H9 (cell line): Measurements from ENCODE around the gene APBA3. TPM values are rescaled to one million over a fixed set of nuclear protein-coding genes. Genes with fewer than 3 reads are reported as not detected.

Source experiments
- DNase-seq: peaks from one replicate; pipeline ENCODE4 v3.0.0-alpha.2; 2017
- H2AFZ ChIP-seq: one replicate; pipeline ENCODE4 v1.6.1; 2013; ENCODE audit warnings: mild to moderate bottlenecking, low read length, control low read depth, moderate library complexity
- H2AK5ac ChIP-seq: 2 replicates; pipeline ENCODE4 v1.6.1; 2013; ENCODE audit warnings: low read length, control low read depth, mixed read lengths; ENCODE audit not compliant: insufficient read length
- H2BK120ac ChIP-seq: one replicate; pipeline ENCODE4 v1.6.1; 2013; ENCODE audit warnings: low read depth, mild to moderate bottlenecking, low read length, control low read depth, inconsistent platforms; ENCODE audit not compliant: poor library complexity, severe bottlenecking
- H2BK12ac ChIP-seq: 2 replicates; pipeline ENCODE4 v1.6.1; 2013; ENCODE audit warnings: low read length, control low read depth, mixed read lengths, low read depth; ENCODE audit not compliant: insufficient read length
- H2BK15ac ChIP-seq: 2 replicates; pipeline ENCODE4 v1.6.1; 2013; ENCODE audit warnings: low read depth, low read length, control low read depth
- H2BK20ac ChIP-seq: one replicate; pipeline ENCODE4 v1.6.1; 2013; ENCODE audit warnings: low read depth, mild to moderate bottlenecking, low read length, control low read depth, inconsistent platforms; ENCODE audit not compliant: poor library complexity, severe bottlenecking
- H2BK5ac ChIP-seq: 2 replicates; pipeline ENCODE4 v1.6.1; 2013; ENCODE audit warnings: low read length, control low read depth, mixed read lengths; ENCODE audit not compliant: insufficient read length
- H3K14ac ChIP-seq: 2 replicates; pipeline ENCODE4 v1.6.1; 2013; ENCODE audit warnings: low read length, control low read depth; ENCODE audit not compliant: insufficient read depth
- H3K18ac ChIP-seq: 2 replicates; pipeline ENCODE4 v1.6.1; 2013; ENCODE audit warnings: low read depth, mild to moderate bottlenecking, mixed read lengths, low read length, control low read depth; ENCODE audit not compliant: insufficient read length
- H3K23ac ChIP-seq: 2 replicates; pipeline ENCODE4 v1.6.1; 2013; ENCODE audit warnings: low read length, control low read depth, mixed read lengths, low read depth; ENCODE audit not compliant: insufficient read length
- H3K23me2 ChIP-seq: 2 replicates; pipeline ENCODE4 v1.6.1; 2013; ENCODE audit warnings: low read depth, mild to moderate bottlenecking, mixed read lengths, low read length, control low read depth; ENCODE audit not compliant: insufficient read length, poor library complexity, severe bottlenecking
- H3K27ac ChIP-seq: 2 replicates; pipeline ENCODE4 v1.5.1; 2013; ENCODE audit warnings: low read length, control low read depth, mixed read lengths, low read depth; ENCODE audit not compliant: insufficient read length
- H3K27me3 ChIP-seq: 2 replicates; pipeline ENCODE4 v1.6.1; 2013; ENCODE audit warnings: low read length, control low read depth, inconsistent platforms; ENCODE audit not compliant: insufficient read depth
- H3K4ac ChIP-seq: 2 replicates; pipeline ENCODE4 v1.6.1; 2013; ENCODE audit warnings: low read depth, mild to moderate bottlenecking, control low read depth, inconsistent platforms, low read length, moderate library complexity
- H3K4me1 ChIP-seq: 2 replicates; pipeline ENCODE4 v1.6.1; 2013; ENCODE audit warnings: low read length, control low read depth, inconsistent platforms; ENCODE audit not compliant: insufficient read depth
- H3K4me2 ChIP-seq: 2 replicates; pipeline ENCODE4 v1.6.1; 2013; ENCODE audit warnings: low read length, control low read depth, mixed read lengths; ENCODE audit not compliant: insufficient read length, insufficient read depth
- H3K56ac ChIP-seq: 2 replicates; pipeline ENCODE4 v1.6.1; 2013; ENCODE audit warnings: low read depth, mild to moderate bottlenecking, mixed read lengths, low read length, control low read depth; ENCODE audit not compliant: insufficient read length
- H3K79me1 ChIP-seq: 2 replicates; pipeline ENCODE4 v1.6.1; 2013; ENCODE audit warnings: low read depth, mild to moderate bottlenecking, moderate library complexity, low read length, control low read depth, inconsistent platforms; ENCODE audit not compliant: insufficient read depth, poor library complexity, severe bottlenecking
- H3K79me2 ChIP-seq: 2 replicates; pipeline ENCODE4 v1.6.1; 2013; ENCODE audit warnings: low read length, control low read depth, inconsistent platforms; ENCODE audit not compliant: insufficient read depth
- H3K9ac ChIP-seq: 2 replicates; pipeline ENCODE4 v1.6.1; 2013; ENCODE audit warnings: low read length, control low read depth, mixed read lengths; ENCODE audit not compliant: insufficient read length; ENCODE audit errors: extremely low read depth
- H3K9me3 ChIP-seq: one replicate; pipeline ENCODE4 v1.6.1; 2013; ENCODE audit warnings: low read depth, low read length, inconsistent platforms; ENCODE audit not compliant: control insufficient read depth
- H3T11ph ChIP-seq: one replicate; pipeline ENCODE4 v1.6.1; 2013; ENCODE audit warnings: mild to moderate bottlenecking, low read length, control low read depth, inconsistent platforms
- H4K20me1 ChIP-seq: one replicate; pipeline ENCODE4 v1.6.1; 2013; ENCODE audit not compliant: control insufficient read depth, insufficient read length, insufficient read depth
- H4K5ac ChIP-seq: 2 replicates; pipeline ENCODE4 v1.6.1; 2013; ENCODE audit warnings: low read depth, mild to moderate bottlenecking, mixed read lengths, low read length, control low read depth; ENCODE audit not compliant: insufficient read length
- H4K8ac ChIP-seq: replicated peaks from 2 replicates; pipeline ENCODE4 v1.6.1; 2013; ENCODE audit warnings: low read length, control low read depth, mixed read lengths, low read depth; ENCODE audit not compliant: insufficient read length
- H4K91ac ChIP-seq: 2 replicates; pipeline ENCODE4 v1.6.1; 2013; ENCODE audit warnings: low read depth, mild to moderate bottlenecking, moderate library complexity, mixed read lengths, low read length, control low read depth; ENCODE audit not compliant: insufficient read length
- H3K27ac Mint-ChIP-seq, 3 experiments: 2 replicates in 2 of 3; 3 replicates in 1 of 3; pipeline ENCODE4 v1.8.0; 2020 to 2021; ENCODE audit warnings: mixed read lengths in 3 of 3, mild to moderate bottlenecking in 1 of 3, moderate library complexity in 1 of 3
- H3K27me3 Mint-ChIP-seq: 2 replicates; pipeline ENCODE4 v1.8.0; 2021; ENCODE audit warnings: low read depth, mild to moderate bottlenecking, moderate library complexity, mixed read lengths
- H3K36me3 Mint-ChIP-seq, 3 experiments: 2 replicates in 2 of 3; 3 replicates in 1 of 3; pipeline ENCODE4 v1.8.0; 2020 to 2021; ENCODE audit warnings: low read depth in 3 of 3, mixed read lengths in 3 of 3; ENCODE audit not compliant: insufficient read depth in 1 of 3
- H3K4me1 Mint-ChIP-seq, 2 experiments: 2 replicates each; pipeline ENCODE4 v1.8.0; 2020; ENCODE audit warnings: mixed read lengths in 2 of 2
- H3K4me3 Mint-ChIP-seq, 2 experiments: 2 replicates in 1 of 2; 3 replicates in 1 of 2; pipeline ENCODE4 v1.8.0; 2020 to 2021; ENCODE audit warnings: mild to moderate bottlenecking in 2 of 2, mixed read lengths in 2 of 2, moderate library complexity in 1 of 2
- H3K9me3 Mint-ChIP-seq, 2 experiments: 2 replicates in 1 of 2; 3 replicates in 1 of 2; pipeline ENCODE4 v1.8.0; 2020; ENCODE audit warnings: mild to moderate bottlenecking in 2 of 2, mixed read lengths in 2 of 2, moderate library complexity in 1 of 2
- CTCF ChIP-seq: fragments of 200-600 bp; sonication (generic); conservative IDR thresholded peaks from 3 replicates; pipeline ENCODE4 v1.8.0; 2021; ENCODE audit warnings: antibody characterized with exemption, mild to moderate bottlenecking
- WGBS: extraction: QIAGEN DNeasy Blood & Tissue Kit; methylation state at CpG from one replicate; pipeline ENCODE4 v1.1.7; 2013; ENCODE audit warnings: missing lambda C conversion rate, low lambda C conversion rate, mixed read lengths; ENCODE audit not compliant: insufficient read length; ENCODE audit errors: extremely low coverage; 5-methylcytosine and 5-hydroxymethylcytosine counted together
- total RNA-seq: library from RNA; stranded (reverse); gene quantifications from 2 replicates; pipeline ENCODE4 v1.2.1, GENCODE V29; 2021

APBA3 gene
- total RNA-seq, 1 experiment from 2014 or later: 21.8 TPM

GRCh38 chr19:3721887-3722442, 39.5 kb downstream of the APBA3 start:
- H3K27ac Mint-ChIP-seq: no peak overlapping the region; a peak in 1 of 7 replicates
- no peak for DNase-seq
- Histone ChIP-seq H3K27me3 (no peaks in the 10 kb centered on the region), H2BK120ac (no peak overlapping the region), H3K4me1 (no peaks in the 10 kb centered on the region; the same call in 1 of the 2 replicates), H3K14ac (no peak overlapping the region), H3K4me2 (peak overlapping the region; percentile 92), H3K23me2 (peaks cover 10% of the 10 kb centered on the region), H4K91ac (no peak overlapping the region), H4K8ac (no peak overlapping the region), H3K4ac (no peak overlapping the region), H2AK5ac (no peak overlapping the region), H2AFZ (no peak overlapping the region), H2BK20ac (no peak overlapping the region), H4K20me1 (no peaks in the 10 kb centered on the region), H2BK5ac (no peak overlapping the region), H3K27ac (no peak overlapping the region), H3K56ac (no peak overlapping the region), H3K23ac (no peak overlapping the region), H3T11ph (no peak overlapping the region), H3K79me1 (no peaks in the 10 kb centered on the region), H3K9ac (no peak overlapping the region), H2BK12ac (no peak overlapping the region), H3K79me2 (no peaks in the 10 kb centered on the region), H4K5ac (no peak overlapping the region), H2BK15ac (no peak overlapping the region), H3K18ac (no peak overlapping the region), H3K9me3 (no peaks in the 10 kb centered on the region)
- peaks cover 3% of the 10 kb centered on the region for H3K27me3 Mint-ChIP-seq
- no peaks in the 10 kb centered on the region; a peak in 1 of 5 replicates for H3K9me3 Mint-ChIP-seq
- TF ChIP-seq CTCF: no peak
- WGBS: no CpG with 5 or more reads among the region's 26 CpGs
- H3K4me3 Mint-ChIP-seq: peak overlapping the region; percentile 71 to 87
- H3K36me3 Mint-ChIP-seq: no peaks in the 10 kb centered on the region
- H3K4me1 Mint-ChIP-seq: peaks cover 16 to 43% of the 10 kb centered on the region in 2 experiments
